Breast epithelium (tissue), 4 donors: Measurements from ENCODE around the gene LRIG2. TPM values are rescaled to one million over a fixed set of nuclear protein-coding genes. Genes with fewer than 3 reads are reported as not detected.

Source experiments
- DNase-seq, 2 donors: peaks; one replicate each; pipeline ENCODE4 v3.0.0-alpha.2; 2019; ENCODE audit warnings: low spot score in 2 of 2
- H3K27ac ChIP-seq, 2 donors: fragments of 200-600 bp; sonication (generic) in 1 of 2; one replicate each; pipeline ENCODE4 v1.5.1; 2016 to 2019; ENCODE audit warnings: mild to moderate bottlenecking in 1 of 2
- H3K27me3 ChIP-seq, 2 donors: fragments of 200-600 bp; sonication (generic) in 1 of 2; one replicate each; pipeline versions ENCODE4 v1.5.1 to v1.6.0; 2017 to 2019; ENCODE audit warnings: control low read depth in 1 of 2, mild to moderate bottlenecking in 1 of 2
- H3K36me3 ChIP-seq: fragments of 200-600 bp; one replicate; pipeline ENCODE4 v1.5.1; 2019
- H3K4me1 ChIP-seq, 2 donors: fragments of 200-600 bp; sonication (generic); one replicate each; pipeline ENCODE4 v1.5.1; 2016 to 2019; ENCODE audit warnings: control low read depth in 1 of 2
- H3K4me3 ChIP-seq, 3 donors: fragments of 200-600 bp; sonication (generic); 1 replicate in 2 of 3; 2 replicates in 1 of 3; pipeline ENCODE4 v1.5.1; 2016 to 2019; ENCODE audit warnings: mild to moderate bottlenecking in 3 of 3, moderate library complexity in 2 of 3
- H3K9me3 ChIP-seq, 2 donors: fragments of 200-600 bp; sonication (generic) in 1 of 2; one replicate each; pipeline ENCODE4 v1.5.1; 2016 to 2019; ENCODE audit warnings: control low read depth in 1 of 2
- CTCF ChIP-seq, 3 donors: fragments of 450-650 bp; IDR thresholded peaks; one replicate each; pipeline ENCODE4 v1.5.1; 2016 to 2017; ENCODE audit warnings: antibody characterized with exemption in 3 of 3, mild to moderate bottlenecking in 3 of 3, moderate library complexity in 3 of 3
- POLR2A ChIP-seq: fragments of 450-650 bp; IDR thresholded peaks from one replicate; pipeline ENCODE4 v1.6.1; 2016; ENCODE audit warnings: antibody characterized with exemption, mild to moderate bottlenecking, moderate library complexity
- POLR2AphosphoS5 ChIP-seq, 3 donors: sonication (generic); formaldehyde crosslinking; IDR thresholded peaks; one replicate each; pipeline ENCODE4 v1.6.1; 2017; ENCODE audit warnings: antibody characterized with exemption in 3 of 3
- intact Hi-C: fragments of 100-400 bp; cut with DNase I; formaldehyde crosslinking; loops from one replicate; pipeline ENCODE4 v1.15.1; 2023; ENCODE audit warnings: low total_unique reads
- total RNA-seq, 3 donors: library from RNA; depleted of rRNA; stranded (reverse); fragments of >200 nt; gene quantifications; one replicate each; pipeline ENCODE4 v1.1.0, GENCODE V29; 2016

The LRIG2 gene
- total RNA-seq, 3 donors from 2014 or later = 20.0 to 39.8 (median 24.3) TPM

GRCh38 chr1:113090051-113090450, 17.1 kb downstream of the LRIG2 start:
- TF ChIP-seq POLR2A = no peak
- no peak for TF ChIP-seq POLR2AphosphoS5 (IDR thresholded peaks at IDR 0.05)
- TF ChIP-seq CTCF (IDR thresholded peaks at IDR 0.05) = no peak
- DNase-seq = no peak
- Histone ChIP-seq H3K4me1 (no peaks in the 10 kb centered on the region), H3K27me3 (no peaks in the 10 kb centered on the region), H3K36me3 (no peaks in the 10 kb centered on the region), H3K27ac (no peak overlapping the region), H3K4me3 (no peak overlapping the region), H3K9me3 (no peaks in the 10 kb centered on the region)
- intact Hi-C loops = no loop called here

GRCh38 chr1:113091988-113092594, 19.1 kb downstream of the LRIG2 start:
- no peak overlapping the region for H3K27ac ChIP-seq
- DNase-seq = no peak
- no peak overlapping the region for H3K4me3 ChIP-seq
- no peaks in the 10 kb centered on the region for H3K27me3 ChIP-seq
- H3K4me1 ChIP-seq = no peaks in the 10 kb centered on the region
- no peaks in the 10 kb centered on the region for H3K9me3 ChIP-seq
- no peaks in the 10 kb centered on the region for H3K36me3 ChIP-seq
- TF ChIP-seq POLR2AphosphoS5 (IDR thresholded peaks at IDR 0.05) = no peak
- TF ChIP-seq CTCF (IDR thresholded peaks at IDR 0.05) = no peak
- TF ChIP-seq POLR2A = no peak
- intact Hi-C loops = no loop called here

DNA sequence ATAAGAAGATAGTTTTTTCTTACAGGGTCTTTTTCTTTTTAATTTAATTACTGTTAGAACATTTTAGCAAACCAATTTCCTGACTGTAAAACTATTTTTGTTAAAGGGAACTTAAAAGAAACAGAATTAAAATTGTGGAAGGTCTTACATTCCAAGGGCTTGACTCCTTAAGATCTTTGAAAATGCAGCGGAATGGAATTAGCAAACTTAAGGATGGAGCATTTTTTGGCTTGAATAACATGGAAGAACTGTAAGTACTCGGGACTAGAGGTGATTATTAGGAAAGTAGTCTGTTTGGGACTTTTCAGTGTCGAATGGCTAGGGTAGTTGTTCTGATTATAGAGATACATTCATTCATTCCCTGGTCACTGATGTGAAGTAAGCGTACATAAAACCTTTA, 21.5 kb downstream of the LRIG2 start:
- no peaks in the 10 kb centered on the region for H3K27me3 ChIP-seq
- no peaks in the 10 kb centered on the region for H3K36me3 ChIP-seq
- TF ChIP-seq CTCF (IDR thresholded peaks at IDR 0.05) (no peak), POLR2A (no peak), POLR2AphosphoS5 (IDR thresholded peaks at IDR 0.05) (no peak)
- intact Hi-C loops = no loop called here
- no peak for DNase-seq
- H3K27ac ChIP-seq = no peak overlapping the region
- H3K9me3 ChIP-seq = no peaks in the 10 kb centered on the region
- H3K4me1 ChIP-seq = no peaks in the 10 kb centered on the region
- H3K4me3 ChIP-seq = no peak overlapping the region

DNA sequence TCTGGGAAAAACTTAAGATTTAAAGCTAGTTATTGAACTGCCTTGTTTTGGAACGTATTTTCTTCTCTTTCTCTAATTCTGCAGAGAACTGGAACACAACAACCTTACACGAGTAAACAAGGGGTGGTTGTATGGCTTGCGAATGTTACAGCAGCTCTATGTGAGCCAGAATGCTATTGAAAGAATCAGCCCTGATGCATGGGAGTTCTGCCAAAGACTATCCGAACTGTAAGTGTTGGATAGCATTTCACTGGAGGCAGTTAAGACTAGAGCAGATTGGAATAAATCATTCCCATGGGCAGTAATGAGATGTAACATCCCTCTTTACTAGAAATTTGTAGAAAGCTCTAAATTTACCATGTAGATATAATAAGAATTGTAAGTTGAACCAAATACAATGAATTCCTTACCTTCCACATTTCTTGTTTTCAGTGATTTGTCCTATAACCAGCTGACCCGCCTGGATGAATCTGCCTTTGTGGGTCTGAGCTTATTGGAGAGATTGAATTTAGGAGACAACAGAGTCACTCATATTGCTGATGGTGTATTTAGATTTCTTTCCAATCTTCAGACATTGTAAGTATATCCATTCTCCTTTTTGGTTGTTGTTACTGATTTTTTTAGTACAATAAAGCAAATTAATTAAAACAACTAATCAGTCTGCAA, 22.9 kb downstream of the LRIG2 start:
- H3K4me3 ChIP-seq = no peak overlapping the region
- H3K36me3 ChIP-seq = peaks cover 3% of the 10 kb centered on the region
- no peaks in the 10 kb centered on the region for H3K4me1 ChIP-seq
- TF ChIP-seq CTCF (IDR thresholded peaks at IDR 0.05) (no peak), POLR2AphosphoS5 (IDR thresholded peaks at IDR 0.05) (no peak), POLR2A (no peak)
- no peaks in the 10 kb centered on the region for H3K9me3 ChIP-seq
- no peak for DNase-seq
- intact Hi-C loops = no loop called here
- H3K27me3 ChIP-seq = no peaks in the 10 kb centered on the region
- no peak overlapping the region for H3K27ac ChIP-seq

GRCh38 chr1:113096493-113096892, 23.5 kb downstream of the LRIG2 start:
- Histone ChIP-seq H3K4me3 (no peak overlapping the region), H3K27ac (no peak overlapping the region), H3K36me3 (peaks cover 3% of the 10 kb centered on the region), H3K9me3 (no peaks in the 10 kb centered on the region), H3K27me3 (no peaks in the 10 kb centered on the region), H3K4me1 (no peaks in the 10 kb centered on the region)
- intact Hi-C loops = no loop called here
- no peak for DNase-seq
- TF ChIP-seq POLR2A = no peak
- no peak for TF ChIP-seq CTCF (IDR thresholded peaks at IDR 0.05)
- no peak for TF ChIP-seq POLR2AphosphoS5 (IDR thresholded peaks at IDR 0.05)
